Prostate gland (tissue), 1 donor: ENCODE measurements around the gene ZNF768.

Experiments
- POLR2A ChIP-seq: fragments of 450-650 bp; IDR thresholded peaks from one replicate; pipeline ENCODE4 v1.6.1; 2016; ENCODE audit warnings: antibody characterized with exemption, mild to moderate bottlenecking
- POLR2AphosphoS5 ChIP-seq: sonication (generic); formaldehyde crosslinking; IDR thresholded peaks from one replicate; pipeline ENCODE4 v1.6.1; 2017; ENCODE audit warnings: antibody characterized with exemption

- no peak for TF ChIP-seq POLR2AphosphoS5
- TF ChIP-seq POLR2A = no peak
Observed at GRCh38 chr16:30515275-30515674, 11.1 kb downstream of the ZNF768 start.
